ENCODE data around the gene ZBTB21. TPM values are rescaled to one million over a fixed set of nuclear protein-coding genes. Genes with fewer than 3 reads are reported as not detected.

The ZBTB21 gene
- total and polyA plus RNA-seq, 12 donors: 1.3 to 15.2 (median 6.1) TPM

- H3K9me3 ChIP-seq: no peaks in the 10 kb centered on the region
- ATAC-seq (no peak), DNase-seq (no peak)
- no peaks in the 10 kb centered on the region for H3K36me3 ChIP-seq
- intact Hi-C loops (cut with DNase I): loop anchor here in 1 of 10 donors (5.0 kb wide), 1 partner anchor 71 kb away; no protein-coding TSS in a partner anchor
- WGBS, 2 donors: 81 to 85% methylated on average over 9 of the region's 9 CpGs
- peaks cover 0 to 15% (median 11%) of the 10 kb centered on the region in 7 donors for H3K27me3 ChIP-seq
- no peak overlapping the region for H3K4me3 ChIP-seq
- no peak overlapping the region for H3K27ac ChIP-seq
- H3K4me1 ChIP-seq: peaks cover 0 to 26% (median 0%) of the 10 kb centered on the region in 9 donors
- TF ChIP-seq, protein P1, sequence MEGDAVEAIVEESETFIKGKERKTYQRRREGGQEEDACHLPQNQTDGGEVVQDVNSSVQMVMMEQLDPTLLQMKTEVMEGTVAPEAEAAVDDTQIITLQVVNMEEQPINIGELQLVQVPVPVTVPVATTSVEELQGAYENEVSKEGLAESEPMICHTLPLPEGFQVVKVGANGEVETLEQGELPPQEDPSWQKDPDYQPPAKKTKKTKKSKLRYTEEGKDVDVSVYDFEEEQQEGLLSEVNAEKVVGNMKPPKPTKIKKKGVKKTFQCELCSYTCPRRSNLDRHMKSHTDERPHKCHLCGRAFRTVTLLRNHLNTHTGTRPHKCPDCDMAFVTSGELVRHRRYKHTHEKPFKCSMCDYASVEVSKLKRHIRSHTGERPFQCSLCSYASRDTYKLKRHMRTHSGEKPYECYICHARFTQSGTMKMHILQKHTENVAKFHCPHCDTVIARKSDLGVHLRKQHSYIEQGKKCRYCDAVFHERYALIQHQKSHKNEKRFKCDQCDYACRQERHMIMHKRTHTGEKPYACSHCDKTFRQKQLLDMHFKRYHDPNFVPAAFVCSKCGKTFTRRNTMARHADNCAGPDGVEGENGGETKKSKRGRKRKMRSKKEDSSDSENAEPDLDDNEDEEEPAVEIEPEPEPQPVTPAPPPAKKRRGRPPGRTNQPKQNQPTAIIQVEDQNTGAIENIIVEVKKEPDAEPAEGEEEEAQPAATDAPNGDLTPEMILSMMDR (IDR thresholded peaks at IDR 0.05): no peak
These were observed 15.9 kb upstream of the ZBTB21 start for GRCh38 chr21:42026082-42026435.

GRCh38 chr21:42025376-42026081 lies 15.4 kb upstream of the ZBTB21 start:
- TF ChIP-seq, protein P1 (IDR thresholded peaks at IDR 0.05): no peak
- Histone ChIP-seq H3K27ac (peak overlapping the region in 1 of 10 donors; percentile 0), H3K4me1 (peaks cover 0 to 26% (median 0%) of the 10 kb centered on the region in 9 donors), H3K9me3 (no peaks in the 10 kb centered on the region), H3K4me3 (no peak overlapping the region), H3K27me3 (peaks cover 0 to 20% (median 11%) of the 10 kb centered on the region in 7 donors), H3K36me3 (no peaks in the 10 kb centered on the region)
- WGBS, 2 donors: 73 to 79% methylated on average over 12 of the region's 12 CpGs
- intact Hi-C loops (cut with DNase I): loop anchor here in 1 of 10 donors (5.0 kb wide), 1 partner anchor 72 kb away; no protein-coding TSS in a partner anchor
- ATAC-seq (no peak), DNase-seq (no peak)

DNA sequence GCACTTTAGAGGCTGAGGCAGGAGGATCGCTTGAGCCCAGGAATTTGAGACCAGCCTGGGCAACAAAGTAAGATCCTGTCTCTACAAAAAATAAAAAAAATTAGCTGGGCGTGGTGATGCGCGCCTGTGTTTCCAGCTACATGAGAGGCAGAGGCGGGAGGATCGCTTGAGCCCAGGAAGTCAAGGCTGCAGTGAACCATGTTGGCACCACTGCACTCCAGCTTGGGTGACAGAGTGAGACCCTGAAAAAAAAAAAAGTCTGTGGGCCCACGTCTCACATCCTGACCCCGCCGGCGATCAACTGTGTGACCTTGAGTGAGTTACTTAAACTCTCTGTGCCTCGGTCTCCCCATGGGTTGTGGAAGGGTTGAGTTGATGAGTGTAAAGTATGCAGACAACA lies 12.7 kb upstream of the ZBTB21 start:
- Histone ChIP-seq H3K4me3 (no peak overlapping the region), H3K27ac (no peak overlapping the region), H3K9me3 (no peaks in the 10 kb centered on the region), H3K4me1 (peaks cover 0 to 16% (median 0%) of the 10 kb centered on the region in 9 donors), H3K36me3 (no peaks in the 10 kb centered on the region), H3K27me3 (peaks cover 0 to 34% (median 14%) of the 10 kb centered on the region in 7 donors)
- TF ChIP-seq, protein P1 (IDR thresholded peaks at IDR 0.05): no peak
- DNase-seq (no peak), ATAC-seq (no peak)
- 96 to 99% methylated on average over 11 of the region's 11 CpGs for WGBS, 2 donors
- intact Hi-C loops (cut with DNase I): no loop called here

DNA sequence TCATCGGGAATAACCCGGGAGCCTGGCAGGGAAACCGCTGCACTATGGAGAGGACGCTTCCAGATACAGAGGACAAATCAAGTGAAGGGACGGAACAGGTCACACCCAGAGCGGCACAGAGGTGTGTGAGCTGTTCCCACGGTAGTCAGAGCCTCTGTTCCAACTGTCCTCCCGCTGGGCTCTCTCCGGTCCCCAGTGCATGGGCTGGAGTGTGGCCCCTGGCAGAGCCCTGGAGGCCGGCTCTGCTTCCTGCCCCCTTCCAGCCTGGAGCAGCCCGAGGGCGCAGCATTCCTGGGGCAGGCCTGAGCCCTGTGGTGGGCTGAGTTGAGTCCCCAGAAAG lies 11.9 kb upstream of the ZBTB21 start:
- no peak for DNase-seq
- Histone ChIP-seq H3K27ac (no peak overlapping the region), H3K4me3 (no peak overlapping the region), H3K27me3 (peaks cover 0 to 34% (median 14%) of the 10 kb centered on the region in 7 donors), H3K4me1 (peaks cover 0 to 13% (median 0%) of the 10 kb centered on the region in 9 donors), H3K9me3 (no peaks in the 10 kb centered on the region), H3K36me3 (no peaks in the 10 kb centered on the region)
- TF ChIP-seq, protein P1 (IDR thresholded peaks at IDR 0.05): no peak
- intact Hi-C loops (cut with DNase I): no loop called here
- 44 to 54% methylated on average over 12 of the region's 12 CpGs for WGBS, 2 donors
- peak in 1 of 8 donors; percentile 24 for ATAC-seq

Data from heart right ventricle (tissue), 16 donors.